ENCODE data around the gene C10orf120.

C10orf120 gene

GRCh38 chr10:122702275-122702674 lies 2.6 kb upstream of the C10orf120 start:
- no peak for DNase-seq

- DNase-seq = no peak
Observed at GRCh38 chr10:122701652-122702051, 2.0 kb upstream of the C10orf120 start.

GRCh38 chr10:122696687-122697086 lies 3.0 kb downstream of the C10orf120 start:
- no peak for DNase-seq

GRCh38 chr10:122692744-122693143 lies 6.9 kb downstream of the C10orf120 start:
- DNase-seq = no peak

GRCh38 chr10:122689146-122689820 lies 10.4 kb downstream of the C10orf120 start:
- no peak for DNase-seq

- DNase-seq = no peak
Observed at GRCh38 chr10:122688293-122688989, 11.2 kb downstream of the C10orf120 start.

GRCh38 chr10:122682522-122682921 lies 17.1 kb downstream of the C10orf120 start:
- no peak for DNase-seq

- no peak for DNase-seq
Observed at GRCh38 chr10:122678266-122678665, 21.4 kb downstream of the C10orf120 start.

- no peak for DNase-seq
Observed at GRCh38 chr10:122675278-122675677, 24.4 kb downstream of the C10orf120 start.

- no peak for DNase-seq
Observed at GRCh38 chr10:122674781-122675180, 24.9 kb downstream of the C10orf120 start.

- no peak for DNase-seq
Observed at GRCh38 chr10:122673731-122674130, 25.9 kb downstream of the C10orf120 start.

- DNase-seq = no peak
Observed at GRCh38 chr10:122673269-122673668, 26.4 kb downstream of the C10orf120 start.

GRCh38 chr10:122672655-122673054 lies 27.0 kb downstream of the C10orf120 start:
- no peak for DNase-seq

- no peak for DNase-seq
Observed at GRCh38 chr10:122671355-122671754, 28.3 kb downstream of the C10orf120 start.

GRCh38 chr10:122669842-122670241 lies 29.8 kb downstream of the C10orf120 start:
- no peak for DNase-seq

GRCh38 chr10:122669045-122669444 lies 30.6 kb downstream of the C10orf120 start:
- DNase-seq = no peak

GRCh38 chr10:122665946-122666345 lies 33.7 kb downstream of the C10orf120 start:
- no peak for DNase-seq

- DNase-seq = no peak
Observed at GRCh38 chr10:122665329-122665860, 34.3 kb downstream of the C10orf120 start.

- DNase-seq = no peak
Observed at GRCh38 chr10:122664501-122664900, 35.1 kb downstream of the C10orf120 start.

- DNase-seq = no peak
Observed at GRCh38 chr10:122663516-122664130, 36.0 kb downstream of the C10orf120 start.

- no peak for DNase-seq
Observed at GRCh38 chr10:122662231-122662630, 37.4 kb downstream of the C10orf120 start.

GRCh38 chr10:122660696-122661095 lies 39.0 kb downstream of the C10orf120 start:
- DNase-seq = no peak

- DNase-seq = no peak
Observed at GRCh38 chr10:122659651-122660050, 40.0 kb downstream of the C10orf120 start.

GRCh38 chr10:122659126-122659525 lies 40.5 kb downstream of the C10orf120 start:
- DNase-seq = no peak
